Prostate gland (tissue), 2 donors: ENCODE results near the gene PKN3.

ENCODE experiments used
- POLR2A ChIP-seq: fragments of 450-650 bp; IDR thresholded peaks from one replicate; pipeline ENCODE4 v1.6.1; 2016; ENCODE audit warnings: antibody characterized with exemption, mild to moderate bottlenecking
- POLR2AphosphoS5 ChIP-seq: sonication (generic); formaldehyde crosslinking; IDR thresholded peaks from one replicate; pipeline ENCODE4 v1.6.1; 2017; ENCODE audit warnings: antibody characterized with exemption
- TF ChIP-seq, protein P1 (sequence below), 4 experiments: fragments of 200-600 bp in 2 of 4; fragments of 450-650 bp in 2 of 4; sonication (generic) in 2 of 4; IDR thresholded peaks; 1 replicate in 3 of 4; 2 replicates in 1 of 4; pipeline ENCODE4 v1.5.1; 2016 to 2019; ENCODE audit warnings: antibody characterized with exemption in 4 of 4, mild to moderate bottlenecking in 2 of 4, moderate library complexity in 2 of 4

DNA sequence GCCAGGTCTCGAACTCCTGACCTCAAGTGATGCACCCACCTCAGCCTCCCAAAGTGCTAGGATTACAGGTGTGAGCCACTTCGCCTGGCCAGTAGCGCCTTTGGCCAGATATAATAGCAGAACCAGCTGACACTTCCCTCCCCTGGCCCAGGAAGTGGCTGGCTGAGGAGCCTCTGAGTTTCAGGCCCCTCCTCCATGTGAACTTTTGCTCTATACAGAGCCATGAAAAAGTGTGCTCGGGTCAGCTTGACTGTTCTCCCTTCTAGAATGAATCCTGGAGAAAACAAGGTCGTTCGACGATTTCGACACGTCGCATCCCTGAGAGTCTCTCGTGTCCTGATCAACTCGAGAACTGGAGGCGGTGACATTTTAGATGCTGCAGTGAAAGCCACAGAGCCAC, 30.3 kb downstream of the PKN3 start:
- TF ChIP-seq, protein P1, sequence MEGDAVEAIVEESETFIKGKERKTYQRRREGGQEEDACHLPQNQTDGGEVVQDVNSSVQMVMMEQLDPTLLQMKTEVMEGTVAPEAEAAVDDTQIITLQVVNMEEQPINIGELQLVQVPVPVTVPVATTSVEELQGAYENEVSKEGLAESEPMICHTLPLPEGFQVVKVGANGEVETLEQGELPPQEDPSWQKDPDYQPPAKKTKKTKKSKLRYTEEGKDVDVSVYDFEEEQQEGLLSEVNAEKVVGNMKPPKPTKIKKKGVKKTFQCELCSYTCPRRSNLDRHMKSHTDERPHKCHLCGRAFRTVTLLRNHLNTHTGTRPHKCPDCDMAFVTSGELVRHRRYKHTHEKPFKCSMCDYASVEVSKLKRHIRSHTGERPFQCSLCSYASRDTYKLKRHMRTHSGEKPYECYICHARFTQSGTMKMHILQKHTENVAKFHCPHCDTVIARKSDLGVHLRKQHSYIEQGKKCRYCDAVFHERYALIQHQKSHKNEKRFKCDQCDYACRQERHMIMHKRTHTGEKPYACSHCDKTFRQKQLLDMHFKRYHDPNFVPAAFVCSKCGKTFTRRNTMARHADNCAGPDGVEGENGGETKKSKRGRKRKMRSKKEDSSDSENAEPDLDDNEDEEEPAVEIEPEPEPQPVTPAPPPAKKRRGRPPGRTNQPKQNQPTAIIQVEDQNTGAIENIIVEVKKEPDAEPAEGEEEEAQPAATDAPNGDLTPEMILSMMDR (IDR thresholded peaks at IDR 0.05): no peak
- TF ChIP-seq POLR2A (no peak), POLR2AphosphoS5 (no peak)
